HG03565 (cell line): ENCODE data around the gene MACROD2.

Source experiments
- ATAC-seq: cut with Tn5 transposase; IDR thresholded peaks from one replicate; pipeline ENCODE4 v1.9.1; 2021; ENCODE audit warnings: mild to moderate bottlenecking, moderate library complexity; ENCODE audit not compliant: unreplicated experiment

Gene MACROD2

GRCh38 chr20:15847196-15847784 is 1852.0 kb downstream of the MACROD2 start:
- no peak for ATAC-seq

DNA sequence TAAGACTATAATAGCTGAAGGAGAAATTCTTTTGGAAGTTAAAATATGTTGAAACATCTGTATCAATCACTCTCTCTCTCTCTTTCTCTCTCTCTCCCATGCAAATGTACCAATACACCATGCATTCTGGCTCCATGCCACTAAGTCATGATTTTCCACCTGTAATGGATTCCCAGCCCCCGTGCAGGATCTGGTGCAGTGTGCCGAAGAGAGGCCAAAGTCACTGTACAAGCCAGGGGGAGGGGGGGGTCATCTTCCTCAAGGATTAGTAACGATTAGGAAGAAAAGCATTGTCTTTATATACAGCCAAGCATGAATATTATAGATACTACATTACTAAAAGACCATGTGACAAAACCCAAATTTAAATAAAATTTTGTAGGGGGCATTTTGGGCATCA is 1852.8 kb downstream of the MACROD2 start:
- ATAC-seq, result no peak

DNA sequence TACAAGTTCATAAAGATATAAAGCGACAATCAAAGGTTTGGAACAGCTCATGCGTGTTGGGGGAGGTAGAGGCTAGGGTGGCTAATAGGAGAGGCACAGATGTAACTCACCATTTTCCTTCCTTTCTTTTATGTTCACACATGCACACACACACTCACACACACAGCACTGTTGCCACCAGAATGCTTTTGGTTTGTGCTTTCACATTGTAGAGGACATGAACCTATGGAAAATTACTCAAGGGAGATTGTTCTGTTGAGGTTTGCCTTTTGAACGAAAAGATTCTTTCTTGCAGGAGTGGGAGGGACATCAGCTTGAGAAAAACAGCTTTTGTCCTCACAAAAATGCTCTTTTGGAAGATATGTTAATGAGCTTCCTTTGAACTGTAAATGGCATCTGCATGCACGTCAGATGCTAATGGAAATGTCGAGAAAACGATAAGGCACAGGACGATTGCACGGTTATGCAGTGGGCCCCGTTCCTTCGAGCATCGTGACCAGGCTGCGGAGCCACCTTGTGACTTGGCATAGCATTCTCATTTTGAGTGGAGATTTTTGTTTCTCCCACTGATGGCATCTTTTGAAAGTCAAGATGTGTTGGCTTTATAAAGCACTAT is 1853.8 kb downstream of the MACROD2 start:
- no peak for ATAC-seq

DNA sequence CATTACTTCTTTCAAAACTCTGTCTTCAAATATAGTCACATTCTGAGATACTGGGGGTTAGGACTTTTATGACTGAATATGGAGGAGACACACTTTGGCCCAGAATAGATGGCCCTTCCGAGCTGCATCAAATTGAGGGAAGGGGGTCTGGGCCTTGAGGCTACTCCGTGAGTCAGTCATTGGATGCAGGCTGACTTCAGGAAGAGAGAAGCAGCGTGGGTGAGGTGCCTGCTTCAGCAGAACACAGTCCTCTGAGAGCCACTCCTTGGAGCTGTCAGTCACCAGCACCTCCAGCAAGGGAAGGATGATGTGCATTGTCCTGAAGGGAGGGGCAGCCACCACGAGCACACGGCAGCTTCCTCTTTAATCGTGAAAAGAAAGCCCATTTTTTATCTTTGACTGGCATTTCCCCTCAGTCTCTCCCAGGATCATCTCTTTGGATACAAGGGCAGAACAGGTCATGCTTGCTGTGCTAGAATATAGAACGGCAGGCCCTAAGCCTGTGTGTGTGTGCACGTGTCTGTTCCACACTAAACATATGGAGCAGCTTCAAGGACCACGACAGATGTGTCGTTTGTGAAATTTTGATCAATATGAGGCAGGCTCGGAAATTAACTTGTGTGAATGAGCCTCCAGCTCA is 1856.4 kb downstream of the MACROD2 start:
- ATAC-seq, result no peak

DNA sequence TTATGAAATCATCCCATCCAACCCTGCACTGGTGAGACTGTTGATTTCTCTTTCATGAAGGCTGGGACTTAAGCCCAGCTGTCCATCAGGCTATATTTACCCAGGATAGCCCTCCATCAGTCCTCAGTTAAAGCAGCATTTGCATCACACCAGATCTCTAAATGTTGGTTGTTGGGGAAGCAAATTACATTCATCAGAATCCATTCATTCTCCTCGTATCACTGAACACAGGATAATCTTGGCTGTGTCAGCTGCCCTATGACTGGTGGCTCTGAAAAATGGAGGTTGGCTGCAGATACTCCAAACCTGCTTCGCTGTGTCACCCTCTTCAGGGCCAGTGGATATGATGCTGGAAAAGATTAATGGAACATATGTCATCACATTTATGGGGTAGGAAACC is 1859.6 kb downstream of the MACROD2 start:
- ATAC-seq, result no peak

DNA sequence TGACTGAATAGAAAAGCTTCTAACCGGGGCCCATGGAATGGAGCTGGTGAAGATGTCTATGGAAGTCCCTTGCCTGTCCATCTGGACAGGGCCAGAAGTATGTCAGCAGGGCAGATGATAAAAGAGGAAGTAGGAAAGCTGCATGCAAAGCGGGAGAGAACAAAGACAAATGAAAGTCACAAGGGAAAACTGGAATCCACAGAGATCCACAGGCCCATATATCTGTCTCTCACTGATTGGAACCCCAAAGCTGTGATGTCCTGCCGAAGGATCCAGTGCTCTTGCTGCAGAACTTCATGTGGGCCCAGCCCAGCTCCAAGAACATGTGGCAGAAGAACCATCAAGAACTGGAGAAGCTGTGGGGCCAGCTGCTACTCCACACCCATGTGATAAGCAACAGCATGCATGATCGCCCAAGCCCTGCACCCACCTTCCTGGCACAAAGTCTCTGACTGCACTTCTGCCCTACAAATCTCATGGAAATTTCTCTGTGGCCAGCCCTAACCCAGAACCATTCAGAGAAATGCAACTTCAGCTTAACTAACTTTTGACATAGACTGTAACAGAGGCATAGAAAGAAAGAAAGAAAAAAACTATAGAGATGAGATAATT is 1862.0 kb downstream of the MACROD2 start:
- no peak for ATAC-seq

DNA sequence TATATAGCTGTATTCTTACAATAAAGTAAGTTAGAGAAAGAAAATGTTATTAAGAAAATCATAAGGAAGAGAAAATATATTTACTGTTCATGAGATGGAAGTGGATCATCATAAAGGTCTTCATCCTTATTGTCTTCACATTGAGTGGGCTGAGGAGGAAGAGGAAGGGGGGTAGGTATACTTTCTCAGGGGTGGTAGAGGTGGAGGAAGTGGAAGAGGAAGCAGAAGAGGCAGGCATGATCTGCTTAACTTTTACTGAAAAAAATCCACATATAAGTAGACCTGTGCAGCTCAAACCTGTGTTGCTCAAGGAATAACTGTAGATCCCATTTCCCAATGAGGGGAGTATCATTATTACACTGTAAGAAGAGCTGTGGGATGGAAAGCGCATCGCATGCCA is 1863.7 kb downstream of the MACROD2 start:
- ATAC-seq, result no peak

DNA sequence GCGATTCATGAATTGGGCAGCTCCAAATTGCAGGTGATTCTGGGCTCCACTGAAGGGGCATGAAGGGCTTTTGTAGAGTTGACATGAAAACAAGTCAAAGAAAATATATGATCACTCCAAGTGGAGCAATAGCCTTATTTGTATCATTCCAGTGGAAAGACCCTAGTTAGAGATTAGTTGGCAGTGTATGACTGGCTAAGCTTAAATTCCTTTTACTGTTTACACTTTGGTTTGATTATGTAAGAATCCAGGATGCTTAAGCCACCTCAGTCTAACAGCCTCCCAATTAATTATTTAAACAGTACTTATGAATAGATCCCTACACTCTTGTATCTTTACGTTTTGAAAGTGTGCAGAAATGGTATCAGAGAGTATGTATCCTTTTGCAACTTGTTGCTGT is 1865.5 kb downstream of the MACROD2 start:
- no peak for ATAC-seq

DNA sequence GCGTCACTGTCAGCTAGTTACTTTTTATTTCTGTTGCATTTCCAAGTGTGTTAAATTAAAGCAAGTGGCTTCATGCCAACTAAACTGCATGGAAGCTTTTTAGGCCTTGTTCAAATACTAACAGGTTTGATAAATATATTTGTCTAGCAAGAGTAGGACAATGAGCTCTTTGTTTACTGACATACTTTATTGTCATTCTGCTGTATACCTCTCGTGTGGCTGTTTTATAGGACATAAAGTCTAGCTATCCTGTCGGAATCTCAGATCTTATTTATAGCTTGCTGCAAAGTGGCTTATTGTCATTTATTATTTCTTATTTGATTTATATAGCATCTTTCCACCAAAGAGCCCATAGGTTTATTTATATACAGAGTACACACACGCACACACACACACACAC is 1866.9 kb downstream of the MACROD2 start:
- ATAC-seq, result no peak

- no peak for ATAC-seq
Measured at GRCh38 chr20:15863735-15864134, 1868.4 kb downstream of the MACROD2 start.

DNA sequence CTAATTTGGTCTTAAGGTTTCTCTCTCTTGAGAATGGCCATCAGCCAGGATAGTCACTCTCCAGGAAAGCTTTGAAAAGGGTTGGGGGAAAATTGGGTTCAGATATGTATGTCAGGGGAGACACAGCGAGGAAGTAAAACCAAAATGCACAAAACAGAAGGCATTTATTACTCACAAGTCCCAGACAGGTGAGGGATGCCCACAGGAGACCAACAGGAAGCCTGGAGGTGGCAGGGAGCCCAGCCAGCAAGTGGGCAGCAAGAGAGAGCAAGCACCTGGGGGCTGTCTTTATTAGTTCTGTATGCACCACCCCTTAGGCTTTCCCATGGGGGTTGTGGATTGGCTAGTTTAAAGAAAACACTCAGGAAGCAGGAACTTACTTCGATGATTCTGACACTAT is 1870.2 kb downstream of the MACROD2 start:
- ATAC-seq, result no peak

- no peak for ATAC-seq
Measured at GRCh38 chr20:15866916-15867730, 1871.8 kb downstream of the MACROD2 start.

DNA sequence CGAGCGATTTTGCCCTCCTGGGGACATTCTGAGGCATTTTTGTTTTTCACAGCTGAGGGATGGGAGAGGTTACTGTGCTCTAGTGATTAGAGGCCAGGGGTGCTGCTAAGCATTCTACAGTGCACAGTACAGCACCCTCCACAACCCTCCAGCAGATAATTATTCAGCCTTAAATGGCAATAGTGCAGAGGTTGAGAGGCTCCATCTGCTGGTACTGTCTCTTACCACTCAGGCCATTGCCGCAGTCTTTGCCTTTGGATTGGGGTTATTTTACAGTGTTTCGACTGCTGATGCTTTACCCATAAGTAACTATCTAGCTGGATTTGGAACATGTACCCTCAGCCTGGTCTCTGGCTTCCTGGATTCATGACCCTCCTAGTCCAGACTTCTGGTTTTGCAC is 1872.6 kb downstream of the MACROD2 start:
- ATAC-seq, result no peak

DNA sequence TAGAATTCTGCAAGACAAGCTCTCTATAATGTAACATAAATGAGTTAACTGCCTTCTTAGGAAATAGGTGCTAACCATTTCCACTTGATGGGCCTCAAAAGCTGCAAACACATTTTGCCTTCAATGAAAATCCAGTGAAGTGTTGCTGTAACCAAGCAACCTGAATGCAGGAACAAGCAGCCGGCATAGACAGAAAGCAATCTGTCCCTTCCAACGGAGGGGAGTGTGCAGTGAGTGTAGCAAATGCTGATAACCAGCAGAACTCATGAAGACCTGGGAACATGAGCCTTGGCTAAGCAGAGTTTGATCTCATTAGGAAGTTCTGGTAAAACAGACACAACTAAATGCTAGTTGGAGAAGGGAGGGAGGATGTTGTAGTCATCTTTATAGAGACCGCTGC is 1880.1 kb downstream of the MACROD2 start:
- ATAC-seq, result no peak

- ATAC-seq, result peak; percentile 85
Measured at GRCh38 chr20:15882553-15882952, 1887.2 kb downstream of the MACROD2 start.

DNA sequence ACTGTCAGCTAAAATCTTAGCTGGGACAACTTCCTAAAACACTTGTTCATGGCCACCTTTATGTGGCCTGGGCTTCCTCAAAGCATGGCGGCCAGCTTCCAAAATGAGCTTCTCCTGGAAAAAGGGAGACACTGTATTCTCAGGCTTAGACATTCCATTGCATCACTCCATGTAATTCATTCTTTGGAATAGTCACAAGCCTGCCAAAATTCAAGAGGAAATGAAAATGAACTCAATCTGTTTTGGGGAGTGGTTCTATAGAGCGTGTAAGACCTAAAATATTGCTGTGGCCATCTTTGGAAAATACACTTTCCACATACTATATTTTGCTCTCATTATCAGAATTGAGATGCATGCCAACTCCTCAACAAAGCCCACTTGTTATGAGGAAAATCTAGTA is 1890.9 kb downstream of the MACROD2 start:
- no peak for ATAC-seq

DNA sequence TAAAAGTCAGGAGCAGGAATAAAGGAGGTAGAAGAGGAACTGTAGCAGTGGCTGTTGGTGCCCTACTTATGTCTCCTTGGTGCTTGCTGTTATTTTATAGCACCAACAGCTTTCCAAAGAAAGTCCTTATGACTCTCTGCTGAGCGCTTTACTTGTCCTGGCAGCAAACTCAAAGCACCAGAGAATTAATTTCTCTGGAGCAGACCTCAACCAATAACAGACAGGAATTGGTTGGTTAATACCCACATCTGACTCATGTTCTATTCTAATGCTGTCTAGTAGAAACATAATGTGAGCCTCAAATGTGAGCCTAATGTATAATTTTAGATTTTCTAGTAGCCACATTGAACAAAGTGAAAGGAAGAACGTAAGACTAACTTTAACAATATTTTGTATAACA is 1892.1 kb downstream of the MACROD2 start:
- ATAC-seq, result no peak

DNA sequence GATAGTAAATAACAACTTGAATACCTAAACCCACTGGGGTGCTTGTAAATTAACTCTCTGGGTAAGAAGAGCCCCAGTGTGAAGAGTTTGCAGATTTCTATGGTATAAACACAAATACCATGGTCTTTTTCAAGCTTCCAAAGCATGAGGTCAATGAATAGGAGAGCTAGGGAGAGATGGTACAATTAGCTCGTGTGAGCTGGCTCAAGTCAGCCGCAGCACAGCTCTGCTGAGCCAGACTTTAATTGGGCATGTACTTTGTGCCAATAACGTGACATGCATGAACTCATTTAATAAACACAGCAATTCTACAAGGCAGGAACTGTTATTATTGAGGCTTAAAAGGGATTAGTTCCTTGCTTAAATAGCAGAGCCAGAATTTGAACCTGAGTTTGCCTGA is 1893.7 kb downstream of the MACROD2 start:
- ATAC-seq, result no peak

DNA sequence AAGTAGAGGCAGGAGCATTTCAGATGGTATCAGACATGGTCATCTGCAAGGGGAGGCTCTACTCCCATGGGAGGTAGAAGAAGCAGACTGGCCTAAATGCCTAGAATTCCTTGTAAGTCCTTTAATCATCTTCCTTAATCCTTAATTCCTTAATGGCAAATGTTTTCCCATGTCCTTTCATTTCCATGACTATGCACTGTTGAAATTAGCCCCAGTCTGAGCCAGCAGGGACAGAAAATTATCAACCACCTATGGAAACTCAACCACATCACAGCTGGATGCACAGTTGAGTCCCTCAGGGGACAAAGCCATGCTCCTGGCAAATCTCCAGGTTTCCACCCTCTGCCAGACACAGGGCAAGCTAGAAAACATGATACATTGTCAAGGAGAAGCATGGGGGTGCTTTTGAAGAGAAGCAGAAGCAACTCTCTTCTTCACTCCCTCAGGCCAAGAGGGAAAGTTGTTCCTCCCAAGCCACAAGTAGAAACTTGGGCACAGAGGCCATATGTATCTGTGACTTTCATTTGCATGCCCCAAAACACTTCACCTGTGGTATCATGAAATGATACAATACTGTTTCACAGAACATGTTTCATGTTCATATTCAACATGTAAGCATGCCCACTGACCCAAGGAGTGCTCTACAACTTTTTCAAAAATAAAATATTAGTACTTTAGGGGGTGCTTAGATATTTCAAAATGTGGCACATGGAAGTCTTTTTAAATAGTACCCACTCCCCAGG is 1894.4 kb downstream of the MACROD2 start:
- no peak for ATAC-seq

- no peak for ATAC-seq
Measured at GRCh38 chr20:15890407-15890982, 1895.2 kb downstream of the MACROD2 start.
